GM12801 (cell line): ENCODE data around the gene VAV1.

Experiments
- CTCF ChIP-seq: IDR thresholded peaks from one replicate; pipeline ENCODE4 v1.5.1; 2011; ENCODE audit warnings: control low read depth; ENCODE audit not compliant: insufficient read length; ENCODE audit errors: extremely low read depth

The VAV1 gene

GRCh38 chr19:6811378-6811777 lies 38.9 kb downstream of the VAV1 start:
- TF ChIP-seq CTCF: no peak

- no peak for TF ChIP-seq CTCF
These were observed 39.4 kb downstream of the VAV1 start for GRCh38 chr19:6811906-6812305.

GRCh38 chr19:6812612-6813011 lies 40.1 kb downstream of the VAV1 start:
- TF ChIP-seq CTCF: no peak

GRCh38 chr19:6813659-6814058 lies 41.2 kb downstream of the VAV1 start:
- TF ChIP-seq CTCF: no peak

- no peak for TF ChIP-seq CTCF
These were observed 44.7 kb downstream of the VAV1 start for GRCh38 chr19:6817179-6817578.

- TF ChIP-seq CTCF: no peak
These were observed 45.7 kb downstream of the VAV1 start for GRCh38 chr19:6818246-6818645.

- no peak for TF ChIP-seq CTCF
These were observed 46.8 kb downstream of the VAV1 start for GRCh38 chr19:6819323-6819722.

- TF ChIP-seq CTCF: no peak
These were observed 47.7 kb downstream of the VAV1 start for GRCh38 chr19:6820237-6820636.
